Measurements from ENCODE around the gene TMED1. TPM values are rescaled to one million over a fixed set of nuclear protein-coding genes. Genes with fewer than 3 reads are reported as not detected.
A peak's percentile ranks its signal among the peaks of the same experiment; 100 is the strongest.
"Not testable (repeated sequence)": the region's sequence is repeated elsewhere in the genome, so short reads cannot be mapped to it uniquely, and the experiment has no call there.

The TMED1 gene
- total RNA-seq, 4 donors from 2014 or later, result 41.2 to 71.3 (median 48.7) TPM

- 14 to 18% methylated on average over 16 of the region's 16 CpGs for WGBS, 2 donors
- TF ChIP-seq CTCF (IDR thresholded peaks at IDR 0.05) (no peak), POLR2A (IDR thresholded peaks at IDR 0.05) (no peak)
- intact Hi-C loops (cut with DNase I), result loop anchor here (10.0 kb wide), 1 partner anchor 52 kb away; the partner anchor contains the start of genes TIMM29 and YIPF2
- no peak for DNase-seq
- peak overlapping the region; percentile 70 to 79 (median 78) for H3K4me3 ChIP-seq (replicated peaks in 1 of 3)
- H3K4me1 ChIP-seq, result peaks cover 10% of the 10 kb centered on the region in 2 donors
- H3K9me3 ChIP-seq, result no peaks in the 10 kb centered on the region
- no peaks in the 10 kb centered on the region for H3K36me3 ChIP-seq
- peak overlapping the region in 1 of 3 donors; percentile 47 for H3K27ac ChIP-seq
- no peaks in the 10 kb centered on the region for H3K27me3 ChIP-seq
Observed at GRCh38 chr19:10872546-10873107, 36.6 kb upstream of the TMED1 start.

GRCh38 chr19:10871711-10872545 lies 35.9 kb upstream of the TMED1 start:
- no peaks in the 10 kb centered on the region for H3K36me3 ChIP-seq
- H3K27me3 ChIP-seq, result no peaks in the 10 kb centered on the region
- DNase-seq, result peak; percentile 31 to 47
- 0 to 1% methylated on average over 35 to 45 of the region's 90 CpGs for WGBS, 2 donors
- no peaks in the 10 kb centered on the region for H3K9me3 ChIP-seq
- H3K27ac ChIP-seq, result peak overlapping the region; percentile 15 to 47 (median 42)
- intact Hi-C loops (cut with DNase I), result loop anchor here (10.0 kb wide), 1 partner anchor 53 kb away; the partner anchor contains the start of genes TIMM29 and YIPF2
- H3K4me1 ChIP-seq, result peaks cover 10% of the 10 kb centered on the region in 2 donors
- H3K4me3 ChIP-seq (replicated peaks in 1 of 3), result peak overlapping the region; percentile 70 to 79 (median 78)
- peak in 2 of 6 experiments; percentile 9 to 12 for TF ChIP-seq CTCF (IDR thresholded peaks at IDR 0.05)
- TF ChIP-seq POLR2A (IDR thresholded peaks at IDR 0.05), result peak in 1 of 2 donors; percentile 3

- H3K9me3 ChIP-seq, result no peaks in the 10 kb centered on the region
- WGBS, 2 donors, result 0% methylated on average over 6 of the region's 99 CpGs; no CpG with 5 or more reads in 1 of the 2 donors
- no peaks in the 10 kb centered on the region for H3K27me3 ChIP-seq
- H3K4me3 ChIP-seq (replicated peaks in 1 of 3), result peak within 1 kb of the TSS; percentile 70 to 79 (median 78)
- peaks cover 10% of the 10 kb centered on the region in 2 donors for H3K4me1 ChIP-seq
- TF ChIP-seq POLR2A (IDR thresholded peaks at IDR 0.05), result peak in 1 of 2 donors; percentile 3
- peak in 4 of 6 experiments; percentile 25 to 96 (median 87) for TF ChIP-seq CTCF (IDR thresholded peaks at IDR 0.05)
- H3K27ac ChIP-seq, result peak within 1 kb of the TSS; percentile 15 to 66 (median 65)
- peak; percentile 99 for DNase-seq
- intact Hi-C loops (cut with DNase I), result loop anchor here (10.0 kb wide), 1 partner anchor 54 kb away; the partner anchor contains the start of genes TIMM29 and YIPF2
- H3K36me3 ChIP-seq, result no peaks in the 10 kb centered on the region
Observed at GRCh38 chr19:10870955-10871603, 35.1 kb upstream of the TMED1 start, which contains the start of gene CARM1. CARM1 (plus strand) TSS chr19:10871553; CDS start chr19:10871703, 150 bp downstream.

GRCh38 chr19:10870501-10870954 lies 34.5 kb upstream of the TMED1 start:
- intact Hi-C loops (cut with DNase I), result loop anchor here (10.0 kb wide), 1 partner anchor 54 kb away; the partner anchor contains the start of genes TIMM29 and YIPF2
- H3K27ac ChIP-seq, result peak overlapping the region in 2 of 3 donors; percentile 65 to 66
- TF ChIP-seq CTCF (IDR thresholded peaks at IDR 0.05), result no peak
- TF ChIP-seq POLR2A (IDR thresholded peaks at IDR 0.05), result peak in 1 of 2 donors; percentile 9
- H3K27me3 ChIP-seq, result no peaks in the 10 kb centered on the region
- no peaks in the 10 kb centered on the region for H3K36me3 ChIP-seq
- no peak for DNase-seq
- WGBS, 2 donors, result 3% methylated on average over 13 to 20 of the region's 22 CpGs
- H3K4me3 ChIP-seq (replicated peaks in 1 of 3), result no peak overlapping the region
- peaks cover 10% of the 10 kb centered on the region in 2 donors for H3K4me1 ChIP-seq
- H3K9me3 ChIP-seq, result no peaks in the 10 kb centered on the region

- not testable (repeated sequence) for H3K27me3 ChIP-seq; H3K36me3 ChIP-seq; H3K9me3 ChIP-seq; H3K27ac ChIP-seq; DNase-seq; H3K4me3 ChIP-seq (replicated peaks in 1 of 3)
- H3K4me1 ChIP-seq, result peaks cover 10% of the 10 kb centered on the region in 2 donors
- intact Hi-C loops (cut with DNase I), result loop anchor here (10.0 kb wide), 1 partner anchor 55 kb away; the partner anchor contains the start of genes TIMM29 and YIPF2
- WGBS, 2 donors, result 91 to 94% methylated on average over 11 of the region's 11 CpGs
Observed at GRCh38 chr19:10869872-10870311, 33.9 kb upstream of the TMED1 start.

Measured in thyroid gland (tissue), 4 donors.